ENCODE data around the gene CHRM1.
A peak's percentile ranks its signal among the peaks of the same experiment; 100 is the strongest.

Gene CHRM1

DNA sequence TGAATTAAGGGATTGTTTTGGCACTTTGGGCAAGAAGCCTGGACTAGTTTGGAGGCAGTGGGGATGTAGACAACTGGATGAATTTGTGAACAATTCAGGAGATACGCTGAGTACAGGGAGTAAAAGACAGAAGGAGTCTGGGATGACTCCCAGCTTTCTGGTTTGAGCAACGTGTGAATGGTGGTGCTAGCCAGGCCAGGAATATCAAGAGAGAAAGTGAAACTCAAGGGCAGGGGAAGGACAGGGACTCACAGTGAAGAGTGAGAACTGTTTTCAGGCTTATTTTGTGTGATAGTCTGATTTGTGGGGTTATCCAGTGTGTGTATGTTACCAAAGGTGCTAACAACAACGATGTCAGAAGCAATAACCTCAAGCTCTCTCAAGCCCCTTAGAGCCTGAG, 15.9 kb downstream of the CHRM1 start:
- no peak for DNase-seq (ENCODE audit: low read depth in 2 of 2)

DNA sequence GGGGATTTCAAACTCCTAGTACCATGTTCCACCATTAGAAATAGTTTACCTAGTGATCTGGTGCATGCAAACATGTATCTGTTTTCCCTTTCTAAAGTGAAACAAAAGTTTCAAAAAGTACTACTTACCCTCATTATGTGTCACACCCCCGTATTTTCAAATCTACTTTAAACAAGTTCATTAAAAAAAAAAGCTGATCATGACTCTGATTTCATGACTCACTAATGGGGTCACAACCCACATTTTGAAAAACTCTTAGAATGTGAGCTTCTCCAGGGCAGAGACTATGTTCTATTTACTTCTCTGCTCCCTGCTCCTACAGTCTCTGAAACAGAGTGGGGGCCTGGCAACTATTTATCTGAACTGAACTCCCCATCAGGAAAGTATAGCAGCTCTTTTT, 18.2 kb downstream of the CHRM1 start:
- DNase-seq (ENCODE audit: low read depth in 2 of 2), result no peak

DNA sequence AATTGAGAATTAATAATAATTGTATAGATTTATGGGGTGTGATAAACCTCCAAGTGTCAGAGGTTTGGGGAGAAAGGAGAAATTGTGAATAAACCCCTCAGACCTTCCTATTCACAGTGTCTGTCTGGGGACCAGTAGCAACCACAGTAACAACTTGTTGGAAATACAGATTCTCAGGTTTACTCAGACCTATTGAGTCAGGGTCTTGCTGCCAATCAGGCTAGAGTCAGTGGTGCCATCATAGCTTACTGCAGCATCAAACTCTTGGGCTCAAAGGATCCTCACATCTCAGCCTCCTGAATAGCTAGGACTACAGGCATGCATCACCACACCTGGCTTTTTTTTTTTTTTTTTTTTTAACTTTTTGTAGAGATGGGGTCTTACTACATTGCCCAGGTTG, 23.1 kb downstream of the CHRM1 start:
- DNase-seq (ENCODE audit: low read depth in 2 of 2), result no peak

DNA sequence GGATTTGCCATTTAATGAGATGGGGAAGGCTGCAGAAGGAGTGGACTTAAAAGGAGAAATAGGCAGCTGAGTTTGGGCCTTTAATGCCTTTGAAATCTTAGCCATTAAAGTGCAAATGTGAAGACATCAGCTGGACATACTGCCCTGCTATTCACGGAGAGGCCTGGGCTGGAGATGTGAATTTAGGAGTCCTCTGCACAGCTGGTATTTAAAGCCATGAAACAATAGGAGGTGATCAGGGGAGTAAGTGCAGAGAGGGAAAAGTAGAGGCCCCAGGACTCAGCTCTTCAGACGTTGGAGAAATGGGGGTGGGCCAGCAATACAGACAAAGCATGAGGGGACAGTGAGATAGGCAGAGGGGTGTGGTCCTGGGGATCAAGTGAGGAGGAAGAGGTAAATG, 23.9 kb downstream of the CHRM1 start:
- no peak for DNase-seq (ENCODE audit: low read depth in 2 of 2)

DNA sequence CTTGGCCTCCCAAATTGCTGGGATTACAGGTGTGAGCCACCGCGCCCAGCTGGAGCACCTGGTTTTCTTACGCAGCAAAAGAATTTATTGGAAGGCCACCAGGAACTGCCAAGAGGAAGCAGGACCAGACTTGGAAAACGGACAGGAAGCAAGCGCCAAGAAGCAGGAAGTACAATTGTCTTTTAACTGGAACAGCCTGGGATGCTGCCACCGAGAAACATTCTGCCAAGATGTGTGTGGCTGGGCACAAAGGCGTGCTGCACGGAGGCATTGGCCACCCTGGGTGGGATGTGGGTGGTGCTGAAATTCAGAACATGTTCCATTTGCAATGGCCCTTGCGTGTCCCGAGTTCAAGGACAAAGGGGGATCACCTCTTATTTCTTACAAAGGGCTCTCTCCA, 25.1 kb downstream of the CHRM1 start:
- no peak for DNase-seq (ENCODE audit: low read depth in 2 of 2)

DNA sequence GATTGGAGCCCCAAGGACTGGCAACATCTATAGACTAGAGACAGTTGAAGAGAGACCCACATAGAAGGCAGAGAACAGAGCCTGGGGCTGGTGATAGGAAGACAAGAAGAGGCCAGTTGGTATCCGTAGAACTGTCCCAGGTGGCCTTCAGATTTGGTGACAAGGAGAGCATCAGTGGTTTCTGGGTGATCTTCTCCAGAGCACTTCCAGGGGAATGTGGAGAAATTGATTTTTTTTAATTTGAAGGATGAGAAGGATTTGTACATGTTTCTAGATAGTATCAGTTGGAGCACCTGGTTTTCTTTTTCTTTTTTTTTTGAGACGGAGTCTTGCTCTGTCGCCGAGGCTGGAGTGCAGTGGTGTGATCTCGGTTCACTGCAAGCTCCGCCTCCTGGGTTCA, 25.7 kb downstream of the CHRM1 start:
- DNase-seq (ENCODE audit: low read depth in 2 of 2), result no peak

DNA sequence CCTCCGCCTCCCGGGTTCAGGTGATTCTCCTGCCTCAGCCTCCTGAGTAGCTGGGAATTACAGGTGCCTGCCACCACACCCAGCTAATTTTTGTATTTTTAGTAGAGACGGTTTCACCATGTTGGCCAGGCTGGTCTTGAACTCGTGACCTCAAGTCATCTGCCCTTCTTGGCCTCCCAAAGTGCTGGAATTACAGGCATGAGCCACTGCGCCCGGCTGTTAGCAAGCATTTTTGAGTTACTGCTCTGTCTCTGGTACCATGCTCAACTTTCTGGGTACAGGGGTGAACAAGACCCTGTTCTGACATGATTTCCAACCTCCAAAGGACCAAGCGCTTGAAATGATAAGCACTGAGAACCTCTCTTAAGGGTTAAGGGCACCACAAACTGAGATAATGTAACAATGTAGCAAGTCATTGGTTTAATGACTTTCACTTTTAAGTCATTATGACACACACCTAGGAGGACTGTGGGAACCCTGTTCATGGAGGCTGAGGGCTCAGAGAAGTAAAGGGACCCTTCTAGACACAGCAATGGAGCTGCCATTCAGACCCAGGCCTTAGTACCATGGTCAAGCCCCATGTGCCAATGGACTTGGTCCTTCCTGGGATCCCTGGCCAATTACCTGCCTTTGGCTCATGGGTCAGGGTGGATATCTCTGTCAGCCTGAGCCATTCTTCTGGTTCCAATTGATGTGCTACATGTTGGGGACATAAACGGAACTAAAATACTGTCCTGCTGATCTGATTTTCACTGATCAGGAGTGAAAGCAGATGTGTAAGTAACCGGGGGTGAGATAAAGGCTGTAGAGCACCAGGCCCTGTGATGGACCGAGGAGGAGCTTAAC, 28.9 kb downstream of the CHRM1 start:
- DNase-seq (ENCODE audit: low read depth in 2 of 2), result no peak

DNA sequence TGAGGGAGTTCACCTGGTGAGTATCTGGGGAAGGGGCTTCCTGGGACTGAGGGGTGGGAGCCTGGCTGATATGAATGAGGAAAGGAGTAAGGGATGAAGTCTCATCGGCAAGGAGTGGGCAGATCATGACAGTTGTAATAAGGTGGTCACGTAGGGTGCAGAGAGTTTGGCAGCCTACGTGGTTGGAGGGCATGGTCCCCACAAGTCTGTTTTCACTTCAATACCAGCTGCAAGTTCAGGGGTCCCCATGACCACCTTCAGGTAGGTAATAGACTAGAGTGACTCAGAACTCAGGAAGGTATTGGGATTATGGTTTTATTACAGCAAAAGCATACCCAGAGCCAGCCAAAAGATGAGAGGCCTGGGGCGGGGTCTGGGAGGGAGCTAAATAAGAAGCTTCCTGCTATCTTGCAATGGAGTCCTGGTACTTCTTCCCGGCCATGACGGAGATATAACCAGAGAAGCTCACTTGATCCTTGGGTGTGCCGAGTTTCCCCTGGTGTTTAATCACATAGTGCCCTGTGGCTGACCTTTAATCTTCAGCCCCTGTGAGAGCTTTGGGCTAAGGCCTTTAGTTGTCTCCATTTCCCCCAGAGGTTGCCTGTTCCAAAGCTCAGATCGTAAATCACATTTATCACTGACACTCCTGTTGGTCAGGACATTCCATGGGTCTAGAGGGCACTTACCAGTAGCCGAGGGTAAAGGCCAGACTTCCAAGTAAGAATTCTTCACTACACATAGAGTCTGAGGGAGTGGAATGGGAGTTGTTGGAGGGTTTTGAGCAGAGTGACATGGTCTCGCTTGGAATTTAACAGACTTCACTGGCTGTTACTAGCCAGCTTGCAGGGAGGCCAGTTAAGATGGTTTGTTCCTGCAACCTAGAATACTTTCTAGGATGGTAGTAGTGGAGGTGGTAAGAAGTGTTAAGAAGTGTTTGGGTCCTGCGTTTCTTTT, 31.4 kb downstream of the CHRM1 start:
- DNase-seq (ENCODE audit: low read depth in 2 of 2), result no peak

DNA sequence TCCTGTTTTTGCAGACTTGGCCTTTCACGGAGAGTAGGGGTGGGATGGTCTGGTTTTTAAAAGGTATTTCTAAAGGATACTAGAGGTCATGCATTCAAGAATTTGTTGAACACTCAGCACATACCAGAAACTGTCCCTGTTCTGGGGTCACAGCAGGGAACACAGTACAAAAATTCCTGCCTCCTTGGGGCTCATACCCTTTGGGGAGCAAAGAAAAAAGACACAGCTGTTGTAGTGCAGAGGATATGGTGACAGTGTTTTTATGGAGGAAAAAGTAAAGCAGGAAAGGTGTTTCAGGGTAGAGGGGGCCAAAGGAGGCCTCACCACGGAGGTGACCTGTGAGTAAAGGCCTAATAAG, 32.1 kb downstream of the CHRM1 start:
- DNase-seq (ENCODE audit: low read depth in 2 of 2), result no peak

DNA sequence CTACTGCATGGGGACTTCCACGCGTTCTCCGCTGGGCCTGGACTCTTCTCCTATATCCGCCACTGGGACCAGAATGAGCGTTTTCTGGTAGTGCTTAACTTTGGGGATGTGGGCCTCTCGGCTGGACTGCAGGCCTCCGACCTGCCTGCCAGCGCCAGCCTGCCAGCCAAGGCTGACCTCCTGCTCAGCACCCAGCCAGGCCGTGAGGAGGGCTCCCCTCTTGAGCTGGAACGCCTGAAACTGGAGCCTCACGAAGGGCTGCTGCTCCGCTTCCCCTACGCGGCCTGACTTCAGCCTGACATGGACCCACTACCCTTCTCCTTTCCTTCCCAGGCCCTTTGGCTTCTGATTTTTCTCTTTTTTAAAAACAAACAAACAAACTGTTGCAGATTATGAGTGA, 32.8 kb downstream of the CHRM1 start:
- DNase-seq (ENCODE audit: low read depth in 2 of 2), result no peak

DNA sequence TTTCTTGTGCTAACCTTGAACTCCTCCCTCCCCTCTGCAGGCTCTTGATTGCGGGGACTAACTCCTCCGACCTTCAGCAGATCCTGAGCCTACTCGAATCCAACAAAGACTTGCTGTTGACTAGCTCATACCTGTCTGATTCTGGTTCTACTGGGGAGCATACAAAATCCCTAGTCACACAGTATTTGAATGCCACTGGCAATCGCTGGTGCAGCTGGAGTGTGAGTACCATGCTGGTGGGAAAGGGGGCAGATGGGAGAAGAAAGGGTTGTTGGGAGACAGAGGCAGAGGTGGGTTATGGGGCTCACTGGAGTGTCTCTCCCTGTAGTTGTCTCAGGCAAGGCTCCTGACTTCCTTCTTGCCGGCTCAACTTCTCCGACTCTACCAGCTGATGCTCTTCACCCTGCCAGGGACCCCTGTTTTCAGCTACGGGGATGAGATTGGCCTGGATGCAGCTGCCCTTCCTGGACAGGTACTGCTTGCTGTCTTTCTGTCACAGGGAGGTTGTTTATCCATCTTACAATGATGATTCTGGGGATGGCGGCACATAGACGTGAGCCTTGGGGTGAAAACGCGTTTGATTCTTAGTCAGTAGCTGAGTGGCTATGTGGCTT, 35.9 kb downstream of the CHRM1 start:
- no peak for DNase-seq (ENCODE audit: low read depth in 2 of 2)

DNA sequence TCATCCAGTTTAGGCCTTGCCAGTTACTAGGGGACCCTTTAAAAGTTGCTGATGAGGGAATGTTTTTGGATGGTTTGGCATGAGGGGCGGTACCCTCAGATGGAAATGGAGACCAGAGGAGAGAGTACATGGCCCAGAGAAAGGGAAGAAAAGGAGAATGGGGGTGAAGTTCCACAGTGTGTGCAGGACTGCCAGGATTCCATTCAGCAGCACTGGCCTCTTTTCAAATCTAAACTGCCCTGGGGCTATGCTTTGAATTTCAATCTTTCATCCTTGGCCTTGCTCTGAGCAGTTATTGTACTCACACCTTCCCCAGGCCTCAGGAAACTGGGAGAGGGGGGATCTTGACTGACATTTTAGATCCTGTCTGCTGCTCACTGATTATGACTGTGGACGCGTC, 37.5 kb downstream of the CHRM1 start:
- DNase-seq (ENCODE audit: low read depth in 2 of 2), result no peak

DNA sequence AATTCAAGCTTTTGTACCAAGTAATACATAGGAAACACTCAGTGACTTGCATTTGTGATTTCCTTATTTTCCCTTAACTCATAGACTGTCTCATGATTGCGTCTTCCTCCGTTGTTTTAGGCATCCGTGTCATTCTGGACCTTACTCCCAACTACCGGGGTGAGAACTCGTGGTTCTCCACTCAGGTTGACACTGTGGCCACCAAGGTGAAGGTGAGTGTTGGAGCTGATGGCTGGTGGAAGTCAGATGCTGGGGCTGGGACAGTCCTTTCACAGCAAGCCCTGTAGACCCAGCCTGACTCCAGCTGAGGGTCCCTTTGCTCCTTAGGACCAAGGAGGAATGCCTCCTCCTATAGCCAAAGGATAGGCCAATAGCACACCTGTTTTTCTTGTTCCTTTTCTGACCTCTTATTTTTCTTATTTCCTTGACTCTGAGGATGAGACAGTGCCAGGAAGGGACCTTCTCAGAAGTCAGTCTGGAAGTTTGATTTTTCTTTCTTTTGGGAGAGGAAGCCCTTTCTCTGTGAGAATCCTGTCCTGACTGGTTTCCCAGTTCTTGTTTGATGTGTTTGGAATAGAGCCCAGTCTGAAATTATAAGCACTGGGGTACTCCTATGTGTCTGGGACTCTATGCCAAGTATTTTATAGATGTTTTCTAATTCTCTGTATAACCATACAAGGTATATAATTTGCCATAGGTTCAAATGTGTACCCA, 38.2 kb downstream of the CHRM1 start:
- DNase-seq (ENCODE audit: low read depth in 2 of 2), result no peak

DNA sequence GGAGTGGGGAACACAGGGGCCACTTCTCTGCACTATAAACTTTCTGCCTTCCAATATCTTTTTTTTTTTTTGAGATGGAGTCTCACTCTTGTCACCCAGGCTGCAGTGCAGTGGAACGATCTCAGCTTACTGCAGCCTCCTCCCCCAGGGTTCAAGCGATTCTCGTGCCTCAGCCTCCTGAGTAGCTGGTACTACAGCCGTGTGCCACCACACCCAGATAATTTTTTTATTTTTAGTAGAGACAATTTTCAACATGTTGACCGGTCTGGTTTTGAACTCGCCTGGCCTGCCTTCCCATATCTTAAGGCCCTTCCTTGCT, 38.8 kb downstream of the CHRM1 start:
- no peak for DNase-seq (ENCODE audit: low read depth in 2 of 2)

DNA sequence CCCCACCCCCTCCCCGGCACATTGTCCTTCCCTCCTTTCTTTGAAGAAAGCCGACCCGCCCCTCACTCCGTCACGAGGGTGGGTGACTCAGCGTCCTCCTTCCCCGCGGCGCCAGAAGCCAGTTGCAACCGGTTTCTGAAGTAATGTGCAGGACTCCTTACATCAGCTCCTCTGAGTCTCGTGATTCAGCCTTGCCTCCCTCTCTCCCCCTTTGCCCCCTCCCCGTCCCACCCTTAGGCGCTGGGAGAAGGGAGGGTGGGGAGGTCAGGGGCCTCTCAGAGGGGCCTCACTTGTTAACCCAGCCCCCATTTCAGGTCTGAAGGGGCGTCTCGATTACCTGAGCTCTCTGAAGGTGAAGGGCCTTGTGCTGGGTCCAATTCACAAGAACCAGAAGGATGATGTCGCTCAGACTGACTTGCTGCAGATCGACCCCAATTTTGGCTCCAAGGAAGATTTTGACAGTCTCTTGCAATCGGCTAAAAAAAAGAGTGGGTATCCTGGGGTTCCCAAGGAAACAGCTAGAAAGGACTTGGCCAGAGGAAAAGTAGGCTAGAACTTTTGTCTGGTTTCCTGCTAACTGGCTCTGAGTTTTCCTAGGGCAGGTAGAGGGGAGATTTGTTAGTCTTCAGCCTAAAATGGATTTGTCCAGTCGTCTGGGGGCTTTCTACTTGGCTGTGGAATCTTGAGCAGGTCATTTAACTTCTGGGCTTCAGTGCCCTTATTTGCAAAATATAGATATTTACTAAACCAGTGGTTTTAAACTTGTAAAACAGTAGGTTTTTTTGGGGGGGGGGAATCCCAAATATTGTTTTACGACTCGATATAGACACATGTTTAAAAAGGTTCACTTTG, 39.4 kb downstream of the CHRM1 start:
- DNase-seq (ENCODE audit: low read depth in 2 of 2), result peak; percentile 91 to 92

DNA sequence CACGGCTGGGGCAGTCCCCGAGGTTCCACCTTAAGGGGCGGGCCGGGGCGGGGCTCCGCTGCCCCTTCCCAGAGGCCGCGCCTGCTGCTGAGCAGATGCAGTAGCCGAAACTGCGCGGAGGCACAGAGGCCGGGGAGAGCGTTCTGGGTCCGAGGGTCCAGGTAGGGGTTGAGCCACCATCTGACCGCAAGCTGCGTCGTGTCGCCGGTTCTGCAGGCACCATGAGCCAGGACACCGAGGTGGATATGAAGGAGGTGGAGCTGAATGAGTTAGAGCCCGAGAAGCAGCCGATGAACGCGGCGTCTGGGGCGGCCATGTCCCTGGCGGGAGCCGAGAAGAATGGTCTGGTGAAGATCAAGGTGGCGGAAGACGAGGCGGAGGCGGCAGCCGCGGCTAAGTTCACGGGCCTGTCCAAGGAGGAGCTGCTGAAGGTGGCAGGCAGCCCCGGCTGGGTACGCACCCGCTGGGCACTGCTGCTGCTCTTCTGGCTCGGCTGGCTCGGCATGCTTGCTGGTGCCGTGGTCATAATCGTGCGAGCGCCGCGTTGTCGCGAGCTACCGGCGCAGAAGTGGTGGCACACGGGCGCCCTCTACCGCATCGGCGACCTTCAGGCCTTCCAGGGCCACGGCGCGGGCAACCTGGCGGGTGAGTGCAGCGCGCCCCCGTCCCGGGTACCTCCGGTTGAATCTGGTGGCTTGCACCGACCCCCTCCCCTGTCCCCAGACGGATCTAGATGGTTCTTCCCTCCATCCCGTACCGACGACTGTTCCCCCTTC, 40.2 kb downstream of the CHRM1 start, which contains the start of gene SLC3A2:
Gene SLC3A2, plus strand, starts transcription at position 94 of the 776 bp plus-strand sequence. Its CDS starts 128 bp downstream, at position 222.
- DNase-seq (ENCODE audit: low read depth in 2 of 2), result peak; percentile 73 to 78

DNA sequence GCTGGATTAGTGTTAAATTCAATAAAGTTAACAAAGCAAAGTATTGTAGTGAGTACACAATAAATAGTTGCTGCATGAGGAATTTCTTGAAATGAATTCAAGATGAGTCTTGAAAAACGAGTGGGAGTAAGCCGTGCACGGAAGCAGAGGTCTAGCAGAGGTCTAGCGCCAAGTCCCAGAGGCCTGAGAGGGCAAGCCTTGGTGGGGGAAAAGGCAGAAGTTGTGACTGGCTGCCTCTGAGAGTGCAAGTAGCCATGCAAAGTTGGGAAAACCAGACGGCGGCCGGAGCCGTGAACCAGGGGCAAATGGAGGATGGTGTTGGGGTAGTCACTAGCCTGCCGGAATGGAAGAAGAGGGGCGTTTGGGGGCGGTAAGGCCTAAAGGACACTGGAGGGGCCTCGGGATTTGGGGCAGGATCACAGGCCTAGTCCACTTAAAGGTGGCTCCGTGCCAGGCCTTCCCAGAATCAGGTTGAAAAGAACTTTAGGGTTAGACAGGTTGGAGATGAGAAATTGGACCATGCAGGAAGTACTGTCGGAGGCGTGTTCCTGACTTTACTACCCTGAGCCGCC, 40.8 kb downstream of the CHRM1 start:
- DNase-seq (ENCODE audit: low read depth in 2 of 2), result no peak

DNA sequence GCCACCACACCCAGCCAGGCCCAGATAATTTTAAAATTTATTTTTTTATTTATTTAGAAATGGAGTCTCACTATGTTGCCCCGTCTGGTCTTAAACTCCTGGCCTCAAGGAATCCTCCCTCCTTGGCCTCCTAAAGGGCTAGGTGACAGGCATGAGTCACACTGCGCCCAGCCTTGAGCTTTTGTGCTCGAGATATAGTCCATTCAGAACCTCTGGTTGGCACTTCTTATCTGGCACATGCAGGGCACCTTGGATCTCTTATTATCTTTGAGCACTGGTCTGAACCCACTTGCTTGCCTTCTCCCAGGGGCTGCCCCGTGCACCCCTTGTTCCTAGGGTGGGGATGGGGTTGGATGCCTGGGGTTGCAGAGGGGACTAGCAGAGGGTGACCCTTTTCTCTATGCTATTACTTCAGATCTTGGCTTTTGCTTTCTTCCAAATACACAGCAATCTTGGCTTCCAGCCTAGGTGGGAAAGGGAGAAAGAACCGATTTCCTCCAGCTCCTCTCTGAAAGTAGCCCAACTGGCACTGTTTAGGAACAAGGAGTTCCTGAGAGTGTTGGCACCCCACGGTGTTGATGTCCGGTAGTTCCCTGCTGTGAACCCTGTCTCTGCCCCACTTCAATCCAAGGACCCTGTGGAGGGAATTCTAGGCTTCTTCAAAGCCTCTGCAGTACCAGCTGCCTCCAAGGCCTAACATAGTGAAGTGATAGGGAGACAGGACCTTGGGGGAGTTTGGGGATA, 41.8 kb downstream of the CHRM1 start:
- no peak for DNase-seq (ENCODE audit: low read depth in 2 of 2)

DNA sequence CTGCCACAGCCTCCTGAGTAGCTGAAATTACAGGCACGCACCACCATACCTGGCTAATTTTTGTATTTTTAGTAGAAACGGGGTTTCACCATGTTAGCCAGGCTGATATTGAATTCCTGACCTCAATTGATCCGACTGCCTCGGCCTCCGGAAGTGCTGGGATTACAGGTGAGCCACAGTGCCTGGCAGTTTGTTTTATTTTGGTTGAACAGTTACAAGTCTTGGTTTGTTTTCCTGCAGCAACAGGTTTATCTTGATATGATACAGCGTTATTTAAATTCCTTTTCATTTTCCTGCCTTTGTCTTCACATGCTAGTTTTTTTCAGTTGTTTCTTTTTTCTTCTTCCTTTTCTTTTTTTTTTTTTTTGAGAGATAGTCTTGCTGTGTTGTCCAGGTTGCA, 44.5 kb downstream of the CHRM1 start:
- no peak for DNase-seq (ENCODE audit: low read depth in 2 of 2)
